K562 (cell line): ENCODE measurements around the gene AKT1S1. TPM values are rescaled to one million over a fixed set of nuclear protein-coding genes. Genes with fewer than 3 reads are reported as not detected.

Experiments
- BHLHE40 ChIP-seq: IDR thresholded peaks from 2 replicates; pipeline ENCODE4 v1.6.1; 2011; ENCODE audit warnings: low read length, improper control_type of control experiment
- CREB1 ChIP-seq, 2 experiments: sonication (generic) in 1 of 2; formaldehyde crosslinking in 1 of 2; IDR thresholded peaks; 2 replicates each; pipeline versions ENCODE4 v1.6.1 to v1.8.0; 2012 to 2022; ENCODE audit warnings: inconsistent platforms in 1 of 2, mild to moderate bottlenecking in 1 of 2, missing genetic modification reagents in 1 of 2, moderate library complexity in 1 of 2
- CTBP1 ChIP-seq: fragments of 450-650 bp; IDR thresholded peaks from 2 replicates; pipeline ENCODE4 v1.6.1; 2016; ENCODE audit warnings: borderline replicate concordance
- CXXC5 ChIP-seq: fragments of 250-450 bp; sonication (Bioruptor Pico); IDR thresholded peaks from 2 replicates; pipeline ENCODE4 v1.8.0; 2022; ENCODE audit warnings: inconsistent platforms, mild to moderate bottlenecking, moderate library complexity
- HNRNPUL1 ChIP-seq: fragments of 200-400 bp; formaldehyde crosslinking; IDR thresholded peaks from 2 replicates; pipeline ENCODE4 v1.6.1; 2017; ENCODE audit warnings: low read length
- NFIX ChIP-seq: fragments of 250-450 bp; sonication (Bioruptor Pico); IDR thresholded peaks from 2 replicates; pipeline ENCODE4 v1.4.0; 2020; ENCODE audit warnings: low read depth, mild to moderate bottlenecking, moderate library complexity
- PURB ChIP-seq: sonication (generic); formaldehyde crosslinking; IDR thresholded peaks from 2 replicates; pipeline ENCODE4 v1.9.0; 2021; ENCODE audit warnings: low read depth, mild to moderate bottlenecking, missing genetic modification reagents
- XRCC4 ChIP-seq: IDR thresholded peaks from one replicate; pipeline ENCODE4 v1.6.1; 2011; ENCODE audit not compliant: insufficient read depth, insufficient read length; ENCODE audit errors: extremely low read depth
- XRCC5 ChIP-seq: fragments of 200-400 bp; formaldehyde crosslinking; IDR thresholded peaks from 2 replicates; pipeline ENCODE4 v1.6.1; 2017; ENCODE audit warnings: low read depth, mild to moderate bottlenecking, low read length
- ZNF146 ChIP-seq: IDR thresholded peaks from one replicate; pipeline ENCODE4 v1.6.1; 2018; ENCODE audit warnings: missing compliant biosample characterization; ENCODE audit not compliant: unreplicated experiment
- ZNF77 ChIP-seq: fragments of 250-450 bp; sonication (Bioruptor Pico); IDR thresholded peaks from 2 replicates; pipeline ENCODE4 v1.5.0; 2020
- polyA plus RNA-seq, 8 experiments: library from polyadenylated mRNA; depleted of rRNA in 4 of 8; stranded (reverse) in 5 of 8; unstranded in 3 of 8; fragments of >200 nt; fragmentation: Nextera tagmentation in 2 of 8; fragmentation: Illumina TruSeq in 1 of 8; extraction: Ambion mirVana in 2 of 8; extraction: Trizol in 1 of 8; gene quantifications; 2 replicates each; pipeline versions ENCODE4 v1.2.1 to v1.2.3, GENCODE V29; 2011 to 2014; ENCODE audit warnings: inconsistent platforms in 1 of 8, missing spikeins in 1 of 8
- total RNA-seq, 7 experiments: library from RNA; depleted of rRNA in 6 of 7; stranded (reverse); fragments of >200 nt in 6 of 7; fragmentation: Illumina TruSeq in 2 of 7; extraction: Trizol in 2 of 7; gene quantifications; 2 replicates each; pipeline versions ENCODE4 v1.2.1 to v1.2.3, GENCODE V29; 2011 to 2021; ENCODE audit warnings: low replicate concordance in 1 of 7
- TF ChIP-seq, protein P1 (sequence below): conservative IDR thresholded peaks from 2 replicates; pipeline ENCODE4 v1.6.1; 2011; ENCODE audit warnings: low read depth, mild to moderate bottlenecking, low read length; ENCODE audit not compliant: control insufficient read depth
- TF ChIP-seq, protein P2 (sequence below): fragments of 450-650 bp; IDR thresholded peaks from 2 replicates; pipeline ENCODE4 v1.6.1; 2016; ENCODE audit warnings: low read depth
- TF ChIP-seq, protein P3 (sequence below): sonication (generic); formaldehyde crosslinking; IDR thresholded peaks from 2 replicates; pipeline ENCODE4 v1.8.1; 2022; ENCODE audit warnings: missing genetic modification reagents

The AKT1S1 gene
- total and polyA plus RNA-seq, 9 of the 15 experiments (the other 6 are each of a cell fraction or from before 2014, with no cell fraction given), result 1.2 to 50.3 (median 17.1) TPM

DNA sequence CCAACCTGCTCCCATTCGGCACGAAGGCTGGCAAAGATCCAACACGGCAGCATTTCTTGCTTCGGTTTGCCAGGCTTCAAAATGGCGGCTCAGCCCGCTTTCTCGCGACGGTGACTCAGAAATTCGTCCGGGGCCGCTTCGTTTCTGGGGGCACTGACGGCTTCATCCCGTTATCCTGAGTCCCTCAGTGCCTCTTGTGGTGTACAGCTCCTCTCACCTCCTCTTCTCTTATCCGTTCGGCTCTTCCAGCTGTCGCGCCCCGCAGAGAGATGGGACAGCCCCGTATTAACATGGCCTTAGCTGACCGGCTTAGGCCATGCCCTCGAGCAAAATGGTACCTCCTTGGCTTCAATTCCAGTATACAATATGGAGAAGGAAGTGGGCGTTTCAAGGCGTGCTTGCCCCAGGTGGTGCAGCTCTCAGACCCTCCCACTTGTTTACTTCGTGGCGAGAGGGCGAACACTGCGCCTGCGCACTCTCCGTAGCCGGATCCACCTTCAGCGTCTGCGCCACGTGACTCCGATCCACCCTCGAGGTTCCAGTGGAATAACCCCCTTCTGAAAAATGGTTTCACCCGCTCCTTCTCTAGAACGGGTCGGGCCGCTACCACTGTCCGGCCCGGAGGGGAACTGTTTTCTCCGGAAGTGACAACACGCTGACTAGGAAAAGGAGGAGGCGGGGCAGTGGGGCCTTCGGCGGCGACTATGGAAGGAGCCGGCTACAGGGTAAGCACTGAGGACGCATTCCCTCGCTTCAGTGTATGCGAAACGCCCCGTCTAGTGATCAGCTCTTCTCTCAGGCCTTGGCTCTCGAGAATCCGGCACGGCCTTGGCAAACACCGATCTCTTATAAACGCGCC lies at the start of gene AKT1S1, which contains the start of gene TBC1D17 (continued):
- TF ChIP-seq XRCC4, result no peak
- TF ChIP-seq, protein P1, sequence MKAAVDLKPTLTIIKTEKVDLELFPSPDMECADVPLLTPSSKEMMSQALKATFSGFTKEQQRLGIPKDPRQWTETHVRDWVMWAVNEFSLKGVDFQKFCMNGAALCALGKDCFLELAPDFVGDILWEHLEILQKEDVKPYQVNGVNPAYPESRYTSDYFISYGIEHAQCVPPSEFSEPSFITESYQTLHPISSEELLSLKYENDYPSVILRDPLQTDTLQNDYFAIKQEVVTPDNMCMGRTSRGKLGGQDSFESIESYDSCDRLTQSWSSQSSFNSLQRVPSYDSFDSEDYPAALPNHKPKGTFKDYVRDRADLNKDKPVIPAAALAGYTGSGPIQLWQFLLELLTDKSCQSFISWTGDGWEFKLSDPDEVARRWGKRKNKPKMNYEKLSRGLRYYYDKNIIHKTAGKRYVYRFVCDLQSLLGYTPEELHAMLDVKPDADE, result 0 out of 2 replicates have a peak, but pooled peaks have one; percentile 3
- TF ChIP-seq ZNF77, result no peak
- no peak for TF ChIP-seq PURB
- TF ChIP-seq NFIX (CRISPR knock-in tag), result peak; percentile 57; the same call in 1 of the 2 replicates
- TF ChIP-seq, protein P2, sequence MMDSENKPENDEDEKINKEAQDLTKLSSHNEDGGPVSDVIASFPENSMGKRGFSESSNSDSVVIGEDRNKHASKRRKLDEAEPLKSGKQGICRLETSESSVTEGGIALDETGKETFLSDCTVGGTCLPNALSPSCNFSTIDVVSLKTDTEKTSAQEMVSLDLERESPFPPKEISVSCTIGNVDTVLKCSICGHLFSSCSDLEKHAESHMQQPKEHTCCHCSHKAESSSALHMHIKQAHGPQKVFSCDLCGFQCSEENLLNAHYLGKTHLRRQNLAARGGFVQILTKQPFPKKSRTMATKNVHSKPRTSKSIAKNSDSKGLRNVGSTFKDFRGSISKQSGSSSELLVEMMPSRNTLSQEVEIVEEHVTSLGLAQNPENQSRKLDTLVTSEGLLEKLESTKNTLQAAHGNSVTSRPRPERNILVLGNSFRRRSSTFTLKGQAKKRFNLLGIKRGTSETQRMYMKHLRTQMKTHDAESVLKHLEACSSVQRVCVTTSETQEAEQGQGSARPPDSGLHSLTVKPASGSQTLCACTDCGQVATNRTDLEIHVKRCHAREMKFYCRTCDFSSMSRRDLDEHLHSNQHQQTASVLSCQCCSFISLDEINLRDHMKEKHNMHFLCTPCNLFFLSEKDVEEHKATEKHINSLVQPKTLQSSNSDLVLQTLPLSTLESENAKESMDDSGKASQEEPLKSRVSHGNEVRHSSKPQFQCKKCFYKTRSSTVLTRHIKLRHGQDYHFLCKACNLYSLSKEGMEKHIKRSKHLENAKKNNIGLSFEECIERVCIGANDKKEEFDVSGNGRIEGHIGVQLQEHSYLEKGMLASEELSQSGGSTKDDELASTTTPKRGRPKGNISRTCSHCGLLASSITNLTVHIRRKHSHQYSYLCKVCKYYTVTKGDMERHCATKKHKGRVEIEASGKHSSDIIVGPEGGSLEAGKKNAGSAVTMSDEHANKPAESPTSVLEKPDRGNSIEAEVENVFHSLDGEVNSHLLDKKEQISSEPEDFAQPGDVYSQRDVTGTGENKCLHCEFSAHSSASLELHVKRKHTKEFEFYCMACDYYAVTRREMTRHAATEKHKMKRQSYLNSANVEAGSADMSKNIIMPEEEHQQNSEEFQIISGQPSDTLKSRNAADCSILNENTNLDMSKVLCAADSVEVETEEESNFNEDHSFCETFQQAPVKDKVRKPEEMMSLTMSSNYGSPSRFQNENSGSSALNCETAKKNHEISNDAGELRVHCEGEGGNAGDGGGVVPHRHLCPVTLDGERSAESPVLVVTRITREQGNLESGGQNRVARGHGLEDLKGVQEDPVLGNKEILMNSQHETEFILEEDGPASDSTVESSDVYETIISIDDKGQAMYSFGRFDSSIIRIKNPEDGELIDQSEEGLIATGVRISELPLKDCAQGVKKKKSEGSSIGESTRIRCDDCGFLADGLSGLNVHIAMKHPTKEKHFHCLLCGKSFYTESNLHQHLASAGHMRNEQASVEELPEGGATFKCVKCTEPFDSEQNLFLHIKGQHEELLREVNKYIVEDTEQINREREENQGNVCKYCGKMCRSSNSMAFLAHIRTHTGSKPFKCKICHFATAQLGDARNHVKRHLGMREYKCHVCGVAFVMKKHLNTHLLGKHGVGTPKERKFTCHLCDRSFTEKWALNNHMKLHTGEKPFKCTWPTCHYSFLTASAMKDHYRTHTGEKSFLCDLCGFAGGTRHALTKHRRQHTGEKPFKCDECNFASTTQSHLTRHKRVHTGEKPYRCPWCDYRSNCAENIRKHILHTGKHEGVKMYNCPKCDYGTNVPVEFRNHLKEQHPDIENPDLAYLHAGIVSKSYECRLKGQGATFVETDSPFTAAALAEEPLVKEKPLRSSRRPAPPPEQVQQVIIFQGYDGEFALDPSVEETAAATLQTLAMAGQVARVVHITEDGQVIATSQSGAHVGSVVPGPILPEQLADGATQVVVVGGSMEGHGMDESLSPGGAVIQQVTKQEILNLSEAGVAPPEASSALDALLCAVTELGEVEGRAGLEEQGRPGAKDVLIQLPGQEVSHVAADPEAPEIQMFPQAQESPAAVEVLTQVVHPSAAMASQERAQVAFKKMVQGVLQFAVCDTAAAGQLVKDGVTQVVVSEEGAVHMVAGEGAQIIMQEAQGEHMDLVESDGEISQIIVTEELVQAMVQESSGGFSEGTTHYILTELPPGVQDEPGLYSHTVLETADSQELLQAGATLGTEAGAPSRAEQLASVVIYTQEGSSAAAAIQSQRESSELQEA, result no peak
- TF ChIP-seq ZNF146 (CRISPR knock-in tag), result no peak
- TF ChIP-seq XRCC5, result peak; percentile 32
- TF ChIP-seq, protein P3, sequence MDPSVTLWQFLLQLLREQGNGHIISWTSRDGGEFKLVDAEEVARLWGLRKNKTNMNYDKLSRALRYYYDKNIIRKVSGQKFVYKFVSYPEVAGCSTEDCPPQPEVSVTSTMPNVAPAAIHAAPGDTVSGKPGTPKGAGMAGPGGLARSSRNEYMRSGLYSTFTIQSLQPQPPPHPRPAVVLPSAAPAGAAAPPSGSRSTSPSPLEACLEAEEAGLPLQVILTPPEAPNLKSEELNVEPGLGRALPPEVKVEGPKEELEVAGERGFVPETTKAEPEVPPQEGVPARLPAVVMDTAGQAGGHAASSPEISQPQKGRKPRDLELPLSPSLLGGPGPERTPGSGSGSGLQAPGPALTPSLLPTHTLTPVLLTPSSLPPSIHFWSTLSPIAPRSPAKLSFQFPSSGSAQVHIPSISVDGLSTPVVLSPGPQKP (CRISPR knock-in tag), result no peak
- no peak for TF ChIP-seq HNRNPUL1
- TF ChIP-seq CREB1 (IDR thresholded peaks at IDR 0.05), result peak; percentile 91
- peak; percentile 95 for TF ChIP-seq CREB1 (CRISPR knock-in tag; IDR thresholded peaks at IDR 0.05)
- TF ChIP-seq CTBP1, result no peak; the same call in 1 of the 2 replicates
- TF ChIP-seq CXXC5 (CRISPR knock-in tag), result peak; percentile 86
- peak; percentile 98 for TF ChIP-seq BHLHE40
